ENCODE results near the gene F10.

GRCh38 chr13:113113846-113114271 is 8.7 kb upstream of the F10 start:
- TF ChIP-seq REST (IDR thresholded peaks at IDR 0.05; ENCODE audit: unreplicated experiment) (no peak), JUNB (IDR thresholded peaks at IDR 0.05; ENCODE audit: unreplicated experiment) (no peak), CTCF (conservative IDR thresholded peaks at IDR 0.05; ENCODE audit: low read depth in 2 of 2) (no peak), EZH2 (IDR thresholded peaks at IDR 0.05; ENCODE audit: low read depth, unreplicated experiment) (no peak), POLR2AphosphoS5 (IDR thresholded peaks at IDR 0.05; ENCODE audit: low read depth) (no peak), STAT1 (IDR thresholded peaks at IDR 0.05; ENCODE audit: unreplicated experiment) (no peak), EZH2phosphoT487 (IDR thresholded peaks at IDR 0.05; ENCODE audit: unreplicated experiment) (no peak), NANOG (IDR thresholded peaks at IDR 0.05; ENCODE audit: borderline replicate concordance) (no peak), ZNF331 (CRISPR knock-in tag; IDR thresholded peaks at IDR 0.05; ENCODE audit: low read depth) (no peak), ZNF114 (CRISPR knock-in tag; IDR thresholded peaks at IDR 0.05) (no peak), CREB1 (CRISPR knock-in tag; IDR thresholded peaks at IDR 0.05; ENCODE audit: low read depth) (no peak), ETS1 (IDR thresholded peaks at IDR 0.05) (no peak)

All from GM23338 (cell line).